ENCODE data around the gene RSPO4.

The RSPO4 gene

GRCh38 chr20:940926-941325 lies 61.2 kb downstream of the RSPO4 start:
- DNase-seq, result no peak

GRCh38 chr20:939606-940005 lies 62.5 kb downstream of the RSPO4 start:
- DNase-seq, result no peak

- no peak for DNase-seq
These were observed 67.8 kb downstream of the RSPO4 start for GRCh38 chr20:934186-934840.

GRCh38 chr20:933029-933428 lies 69.1 kb downstream of the RSPO4 start:
- no peak for DNase-seq

GRCh38 chr20:931401-931800 lies 70.7 kb downstream of the RSPO4 start:
- DNase-seq, result no peak

- DNase-seq, result no peak
These were observed 75.4 kb downstream of the RSPO4 start for GRCh38 chr20:926670-927069.

GRCh38 chr20:925516-925915 lies 76.6 kb downstream of the RSPO4 start:
- no peak for DNase-seq

- no peak for DNase-seq
These were observed 77.5 kb downstream of the RSPO4 start for GRCh38 chr20:924639-925038.

GRCh38 chr20:922781-923180 lies 79.3 kb downstream of the RSPO4 start:
- DNase-seq, result no peak

GRCh38 chr20:921068-921467 lies 81.0 kb downstream of the RSPO4 start:
- DNase-seq, result no peak

GRCh38 chr20:920311-920710 lies 81.8 kb downstream of the RSPO4 start:
- DNase-seq, result no peak

- no peak for DNase-seq
These were observed 82.6 kb downstream of the RSPO4 start for GRCh38 chr20:919491-919916.

GRCh38 chr20:917416-917815 lies 84.7 kb downstream of the RSPO4 start:
- no peak for DNase-seq

GRCh38 chr20:916825-917224 lies 85.3 kb downstream of the RSPO4 start:
- DNase-seq, result no peak

GRCh38 chr20:916125-916799 lies 85.8 kb downstream of the RSPO4 start, which contains the start of gene ANGPT4:
Gene ANGPT4, minus strand, starts transcription at chr20:916334. Its CDS starts 120 bp downstream, at chr20:916214.
- no peak for DNase-seq

- no peak for DNase-seq
These were observed 87.2 kb downstream of the RSPO4 start for GRCh38 chr20:914727-915498.

- no peak for DNase-seq
These were observed 88.7 kb downstream of the RSPO4 start for GRCh38 chr20:913306-913849.

GRCh38 chr20:911882-912600 lies 90.1 kb downstream of the RSPO4 start:
- DNase-seq, result no peak

- peak in 1 of 2 experiments; percentile 44 for DNase-seq
These were observed 91.0 kb downstream of the RSPO4 start for GRCh38 chr20:910870-911770.

- no peak for DNase-seq
These were observed 91.8 kb downstream of the RSPO4 start for GRCh38 chr20:910132-910869.

- DNase-seq, result no peak
These were observed 92.5 kb downstream of the RSPO4 start for GRCh38 chr20:909641-910040.
